Suprapubic skin (tissue), 4 donors: Measurements from ENCODE around the gene DPYD.

ENCODE experiments used
- EP300 ChIP-seq: sonication (generic); formaldehyde crosslinking; IDR thresholded peaks from one replicate; pipeline ENCODE4 v1.6.1; 2017; ENCODE audit warnings: antibody characterized with exemption
- POLR2A ChIP-seq, 2 donors: fragments of 450-650 bp; IDR thresholded peaks; one replicate each; pipeline ENCODE4 v1.6.1; 2017; ENCODE audit warnings: antibody characterized with exemption in 2 of 2, mild to moderate bottlenecking in 2 of 2, moderate library complexity in 2 of 2
- POLR2AphosphoS5 ChIP-seq, 3 donors: sonication (generic); formaldehyde crosslinking; IDR thresholded peaks; one replicate each; pipeline ENCODE4 v1.6.1; 2017; ENCODE audit warnings: antibody characterized with exemption in 3 of 3
- TF ChIP-seq, protein P1 (sequence below), 2 donors: fragments of 200-600 bp in 1 of 2; fragments of 450-650 bp in 1 of 2; sonication (generic) in 1 of 2; IDR thresholded peaks; one replicate each; pipeline ENCODE4 v1.5.1; 2016 to 2019; ENCODE audit warnings: antibody characterized with exemption in 2 of 2, mild to moderate bottlenecking in 1 of 2, moderate library complexity in 1 of 2

DNA sequence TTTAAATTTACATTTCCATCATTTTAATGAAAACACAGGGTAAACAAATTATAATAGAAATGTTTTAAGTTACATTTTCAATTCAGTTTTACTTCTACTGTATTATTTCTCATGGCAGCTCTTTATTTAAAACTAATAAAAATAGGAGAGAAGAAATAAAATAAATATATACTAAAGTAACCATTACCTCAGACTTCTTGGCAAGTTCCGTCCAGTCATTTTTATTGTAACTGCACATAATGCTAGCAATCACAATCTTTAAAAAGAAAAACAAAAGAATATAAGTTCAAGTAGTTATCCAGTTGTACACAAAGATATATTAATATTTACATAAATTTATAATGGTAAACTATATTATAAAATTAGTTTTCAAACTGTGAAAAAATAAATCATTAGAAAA, 538.6 kb downstream of the DPYD start:
- TF ChIP-seq POLR2A (IDR thresholded peaks at IDR 0.05) (no peak), EP300 (no peak), POLR2AphosphoS5 (IDR thresholded peaks at IDR 0.05) (no peak)
- TF ChIP-seq, protein P1, sequence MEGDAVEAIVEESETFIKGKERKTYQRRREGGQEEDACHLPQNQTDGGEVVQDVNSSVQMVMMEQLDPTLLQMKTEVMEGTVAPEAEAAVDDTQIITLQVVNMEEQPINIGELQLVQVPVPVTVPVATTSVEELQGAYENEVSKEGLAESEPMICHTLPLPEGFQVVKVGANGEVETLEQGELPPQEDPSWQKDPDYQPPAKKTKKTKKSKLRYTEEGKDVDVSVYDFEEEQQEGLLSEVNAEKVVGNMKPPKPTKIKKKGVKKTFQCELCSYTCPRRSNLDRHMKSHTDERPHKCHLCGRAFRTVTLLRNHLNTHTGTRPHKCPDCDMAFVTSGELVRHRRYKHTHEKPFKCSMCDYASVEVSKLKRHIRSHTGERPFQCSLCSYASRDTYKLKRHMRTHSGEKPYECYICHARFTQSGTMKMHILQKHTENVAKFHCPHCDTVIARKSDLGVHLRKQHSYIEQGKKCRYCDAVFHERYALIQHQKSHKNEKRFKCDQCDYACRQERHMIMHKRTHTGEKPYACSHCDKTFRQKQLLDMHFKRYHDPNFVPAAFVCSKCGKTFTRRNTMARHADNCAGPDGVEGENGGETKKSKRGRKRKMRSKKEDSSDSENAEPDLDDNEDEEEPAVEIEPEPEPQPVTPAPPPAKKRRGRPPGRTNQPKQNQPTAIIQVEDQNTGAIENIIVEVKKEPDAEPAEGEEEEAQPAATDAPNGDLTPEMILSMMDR (IDR thresholded peaks at IDR 0.05): no peak
